ENCODE results near the gene PPP1R14B.

The PPP1R14B gene

DNA sequence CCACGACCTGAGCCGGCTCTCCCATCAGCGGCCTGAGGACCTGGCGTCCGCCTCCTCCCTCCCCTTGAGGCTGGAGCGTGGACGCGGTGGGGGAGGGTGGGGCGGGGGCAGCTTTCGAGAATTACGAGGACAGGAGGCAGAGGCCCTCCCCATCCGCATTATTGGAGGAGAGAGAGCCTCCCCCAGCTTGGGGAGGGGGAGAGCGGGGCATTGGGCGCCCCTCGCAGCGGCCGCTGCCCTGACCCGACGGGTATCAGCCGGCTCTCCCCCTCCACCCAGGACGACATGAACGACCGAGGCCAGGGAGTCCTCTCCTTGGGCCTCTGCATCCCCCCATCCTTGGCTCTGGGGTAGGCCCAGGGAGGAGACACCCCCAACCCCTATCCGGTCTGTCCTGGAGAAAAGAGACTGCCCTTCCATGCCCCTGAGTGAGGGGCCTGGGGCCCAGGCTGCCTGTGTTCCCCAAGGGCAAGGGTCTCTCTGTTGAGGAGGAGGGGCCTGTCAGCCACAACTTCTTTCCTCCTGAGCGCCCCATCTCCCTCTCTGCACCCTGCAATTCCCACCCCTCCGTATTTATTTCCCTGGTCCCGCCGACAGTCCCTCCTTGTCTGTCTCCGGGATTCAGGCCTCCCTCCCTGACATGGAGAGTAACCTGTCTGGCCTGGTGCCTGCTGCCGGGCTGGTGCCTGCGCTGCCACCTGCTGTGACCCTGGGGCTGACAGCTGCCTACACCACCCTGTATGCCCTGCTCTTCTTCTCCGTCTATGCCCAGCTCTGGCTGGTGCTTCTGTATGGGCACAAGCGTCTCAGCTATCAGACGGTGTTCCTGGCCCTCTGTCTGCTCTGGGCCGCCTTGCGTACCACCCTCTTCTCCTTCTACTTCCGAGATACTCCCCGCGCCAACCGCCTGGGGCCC, 39.4 kb upstream of the PPP1R14B start:
- Histone ChIP-seq H3K9me3 (ENCODE audit: control insufficient read depth, insufficient read depth, low read length) (no peaks in the 10 kb centered on the region), H3K9ac (ENCODE audit: low read depth, low read length) (peak overlapping the region; percentile 92), H3K36me3 (ENCODE audit: insufficient read depth, low read length) (no peaks in the 10 kb centered on the region; the same call in 1 of the 2 replicates), H3K4me1 (ENCODE audit: insufficient read depth, low read length) (0 out of 2 replicates have a peak, but pooled peaks cover 4% of the 10 kb centered on the region)

- Histone ChIP-seq H3K9ac (ENCODE audit: low read depth, low read length) (peak within 1 kb of the TSS; percentile 92), H3K9me3 (ENCODE audit: control insufficient read depth, insufficient read depth, low read length) (no peaks in the 10 kb centered on the region)
Measured at GRCh38 chr11:64284962-64285884, 38.5 kb upstream of the PPP1R14B start, which contains the start of gene GPR137. GPR137 (plus strand) TSS chr11:64285848; CDS start chr11:64286525, 677 bp downstream.

GRCh38 chr11:64284048-64284961, 37.6 kb upstream of the PPP1R14B start, which contains the start of gene BAD:
BAD (minus strand) TSS chr11:64284665; CDS start chr11:64284368, 297 bp downstream.
- no peaks in the 10 kb centered on the region for H3K9me3 ChIP-seq (ENCODE audit: control insufficient read depth, insufficient read depth, low read length)
- peak within 1 kb of the TSS; percentile 92 for H3K9ac ChIP-seq (ENCODE audit: low read depth, low read length)
- 0 out of 2 replicates have a peak, but pooled peaks cover 4% of the 10 kb centered on the region for H3K4me1 ChIP-seq (ENCODE audit: insufficient read depth, low read length)
- no peaks in the 10 kb centered on the region; the same call in 1 of the 2 replicates for H3K36me3 ChIP-seq (ENCODE audit: insufficient read depth, low read length)

More at GRCh38 chr11:64284962-64285884, 38.5 kb upstream of the PPP1R14B start, which contains the start of gene GPR137:
- H3K36me3 ChIP-seq (ENCODE audit: insufficient read depth, low read length): no peaks in the 10 kb centered on the region; the same call in 1 of the 2 replicates
- H3K4me1 ChIP-seq (ENCODE audit: insufficient read depth, low read length): 0 out of 2 replicates have a peak, but pooled peaks cover 4% of the 10 kb centered on the region

DNA sequence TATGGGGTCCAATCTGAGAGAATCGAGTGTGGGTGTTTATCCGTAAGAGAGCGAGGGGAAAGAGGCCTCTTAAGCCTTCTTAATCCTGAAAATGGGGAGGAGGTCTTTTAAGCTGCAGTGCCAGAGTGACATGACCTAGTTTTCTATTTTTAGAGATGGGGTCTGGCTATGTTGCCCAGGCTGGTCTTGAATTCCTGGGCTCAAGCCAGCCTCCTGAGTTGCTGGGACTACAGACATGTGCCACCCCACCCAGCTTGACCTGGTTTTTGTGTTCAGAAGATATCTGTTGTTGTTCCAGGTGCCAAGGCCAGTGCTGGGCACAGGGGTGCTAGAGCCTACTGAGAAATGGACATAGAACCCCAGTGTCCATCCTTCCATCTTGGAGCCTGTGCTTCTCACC, 36.3 kb upstream of the PPP1R14B start:
- Histone ChIP-seq H3K9ac (ENCODE audit: low read depth, low read length) (no peak overlapping the region), H3K36me3 (ENCODE audit: insufficient read depth, low read length) (no peaks in the 10 kb centered on the region; the same call in 1 of the 2 replicates), H3K9me3 (ENCODE audit: control insufficient read depth, insufficient read depth, low read length) (no peaks in the 10 kb centered on the region), H3K4me1 (ENCODE audit: insufficient read depth, low read length) (0 out of 2 replicates have a peak, but pooled peaks cover 4% of the 10 kb centered on the region)

DNA sequence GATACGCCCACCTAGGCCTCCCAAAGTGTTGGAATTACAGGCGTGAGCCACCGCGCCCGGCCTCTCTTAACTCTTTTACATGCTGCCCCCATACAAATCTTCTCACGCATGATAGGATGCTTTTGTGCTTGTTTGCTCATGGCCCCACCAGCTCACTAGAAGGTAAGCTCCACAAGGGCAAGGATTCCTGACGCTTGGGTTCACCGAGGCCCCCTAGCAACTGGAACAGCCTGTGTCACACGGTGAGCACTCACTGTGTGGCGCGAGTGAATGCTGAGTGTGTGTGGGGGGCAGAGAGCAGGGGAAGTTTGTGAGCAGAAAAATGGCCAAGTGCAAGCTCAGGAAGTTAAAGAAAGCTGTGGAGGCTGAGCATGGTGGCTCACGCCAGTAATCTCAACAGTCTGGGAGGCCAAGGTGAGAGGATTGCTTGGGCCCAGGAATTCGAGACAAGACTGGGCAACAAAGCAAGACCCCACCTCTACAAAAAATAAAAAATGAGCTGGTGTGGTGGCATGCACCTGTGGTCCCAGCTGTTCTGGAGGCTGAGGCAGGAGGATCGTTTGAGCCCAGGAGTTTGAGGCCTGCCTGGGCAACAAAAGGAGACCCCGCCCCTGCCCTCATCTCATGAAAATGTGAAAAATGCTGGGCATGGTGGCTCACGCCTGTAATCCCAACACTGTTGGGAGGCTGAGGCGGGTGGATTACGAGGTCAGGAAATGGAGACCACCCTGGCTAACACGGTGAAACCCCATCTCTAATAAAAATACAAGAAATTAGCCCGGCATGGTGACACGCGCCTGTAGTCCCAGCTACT, 35.4 kb upstream of the PPP1R14B start:
- Histone ChIP-seq H3K9ac (ENCODE audit: low read depth, low read length) (no peak overlapping the region), H3K9me3 (ENCODE audit: control insufficient read depth, insufficient read depth, low read length) (no peaks in the 10 kb centered on the region), H3K36me3 (ENCODE audit: insufficient read depth, low read length) (no peaks in the 10 kb centered on the region; the same call in 1 of the 2 replicates)

DNA sequence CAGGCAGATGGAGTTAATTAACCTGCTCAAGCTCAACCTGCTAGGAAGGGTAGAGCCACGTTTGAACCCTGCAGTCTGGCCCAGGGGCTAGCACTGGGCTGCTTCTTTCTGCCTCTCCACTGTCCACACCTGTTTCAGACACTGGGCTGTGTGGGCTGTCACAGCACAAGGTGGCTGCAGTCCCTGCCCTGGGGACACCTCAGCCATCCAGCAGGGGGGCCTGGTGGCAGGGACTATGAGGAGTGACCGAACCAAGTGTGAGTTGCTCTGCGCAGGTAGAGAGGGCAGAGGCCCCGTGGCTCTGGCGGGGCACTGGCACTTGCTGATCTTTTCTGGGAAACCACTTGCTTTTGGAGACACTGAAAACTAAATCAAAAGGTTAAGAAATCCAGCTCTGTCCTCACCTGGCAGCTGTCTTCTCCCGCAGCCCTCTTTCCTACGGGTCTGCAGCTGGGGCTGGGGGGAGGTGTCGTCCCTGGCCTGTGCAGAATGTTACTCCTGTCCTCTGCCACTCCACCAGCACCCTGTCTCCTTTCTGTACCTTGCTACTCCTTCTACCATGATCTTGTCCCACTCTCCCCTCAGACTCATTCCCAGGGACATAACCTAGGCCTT, 31.9 kb upstream of the PPP1R14B start:
- Histone ChIP-seq H3K36me3 (ENCODE audit: insufficient read depth, low read length) (no peaks in the 10 kb centered on the region; the same call in 1 of the 2 replicates), H3K9ac (ENCODE audit: low read depth, low read length) (no peak overlapping the region), H3K9me3 (ENCODE audit: control insufficient read depth, insufficient read depth, low read length) (no peaks in the 10 kb centered on the region), H3K4me1 (ENCODE audit: insufficient read depth, low read length) (peaks cover 8% of the 10 kb centered on the region; the same call in 1 of the 2 replicates)

More for the DNA sequence above, 35.4 kb upstream of the PPP1R14B start:
- peaks cover 4% of the 10 kb centered on the region; the same call in 1 of the 2 replicates for H3K4me1 ChIP-seq (ENCODE audit: insufficient read depth, low read length)

- Histone ChIP-seq H3K9me3 (ENCODE audit: control insufficient read depth, insufficient read depth, low read length) (no peaks in the 10 kb centered on the region), H3K4me1 (ENCODE audit: insufficient read depth, low read length) (peaks cover 8% of the 10 kb centered on the region; the same call in 1 of the 2 replicates), H3K9ac (ENCODE audit: low read depth, low read length) (no peak overlapping the region), H3K36me3 (ENCODE audit: insufficient read depth, low read length) (no peaks in the 10 kb centered on the region)
Measured at GRCh38 chr11:64276653-64277431, 30.1 kb upstream of the PPP1R14B start.

- Histone ChIP-seq H3K9me3 (ENCODE audit: control insufficient read depth, insufficient read depth, low read length) (no peaks in the 10 kb centered on the region), H3K4me1 (ENCODE audit: insufficient read depth, low read length) (peaks cover 8% of the 10 kb centered on the region; the same call in 1 of the 2 replicates), H3K9ac (ENCODE audit: low read depth, low read length) (no peak overlapping the region), H3K36me3 (ENCODE audit: insufficient read depth, low read length) (no peaks in the 10 kb centered on the region)
Measured at GRCh38 chr11:64275841-64276240, 29.1 kb upstream of the PPP1R14B start.

DNA sequence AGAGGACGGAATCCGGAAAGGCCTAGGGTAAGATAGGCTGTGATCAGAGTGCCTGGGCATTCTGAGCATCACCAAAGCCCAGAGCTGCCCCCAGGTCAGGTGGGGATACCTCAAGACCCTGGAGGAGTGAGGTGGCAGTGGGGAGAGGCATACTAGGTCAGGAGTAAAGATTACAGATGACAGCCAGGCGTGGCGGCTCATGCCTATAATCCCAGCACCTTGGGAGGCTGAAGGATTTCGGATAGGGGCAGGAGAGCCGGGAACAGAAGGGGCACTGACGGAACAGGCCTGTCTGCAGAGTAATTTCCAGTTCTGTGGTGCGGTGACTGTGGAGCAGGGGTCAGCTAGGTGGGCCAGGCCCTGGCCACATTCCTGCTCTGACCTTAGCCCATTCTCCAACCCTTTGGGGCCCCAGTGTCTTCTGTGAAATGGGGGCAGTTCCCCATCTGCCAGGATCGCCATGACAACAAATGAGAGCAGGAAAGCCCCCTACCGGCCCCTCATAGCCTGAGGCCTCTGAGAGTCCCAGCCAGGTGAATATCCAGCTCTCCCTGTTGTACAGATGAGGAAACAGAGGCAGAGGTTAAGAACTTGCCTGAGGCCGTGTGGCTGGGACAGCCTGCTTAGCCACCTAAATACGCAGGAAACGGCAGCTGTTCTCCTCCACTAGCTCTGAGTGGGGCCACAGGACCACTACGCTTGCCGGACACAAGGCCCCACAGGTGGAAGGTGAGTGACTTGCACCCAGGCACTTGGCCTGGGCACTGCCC, 28.5 kb upstream of the PPP1R14B start:
- peaks cover 8% of the 10 kb centered on the region; the same call in 1 of the 2 replicates for H3K4me1 ChIP-seq (ENCODE audit: insufficient read depth, low read length)
- H3K9ac ChIP-seq (ENCODE audit: low read depth, low read length): no peak overlapping the region
- no peaks in the 10 kb centered on the region for H3K9me3 ChIP-seq (ENCODE audit: control insufficient read depth, insufficient read depth, low read length)
- H3K36me3 ChIP-seq (ENCODE audit: insufficient read depth, low read length): no peaks in the 10 kb centered on the region

- H3K4me1 ChIP-seq (ENCODE audit: insufficient read depth, low read length): peaks cover 5% of the 10 kb centered on the region; the same call in 1 of the 2 replicates
- H3K9me3 ChIP-seq (ENCODE audit: control insufficient read depth, insufficient read depth, low read length): no peaks in the 10 kb centered on the region
- H3K9ac ChIP-seq (ENCODE audit: low read depth, low read length): peak overlapping the region; percentile 88
- H3K36me3 ChIP-seq (ENCODE audit: insufficient read depth, low read length): no peaks in the 10 kb centered on the region; the same call in 1 of the 2 replicates
Measured at GRCh38 chr11:64269540-64270220, 22.9 kb upstream of the PPP1R14B start.
